Epithelial cell of proximal tubule (primary cell): ENCODE measurements around the gene LUC7L. TPM values are rescaled to one million over a fixed set of nuclear protein-coding genes. Genes with fewer than 3 reads are reported as not detected.
"Not testable (repeated sequence)": the region's sequence is repeated elsewhere in the genome, so short reads cannot be mapped to it uniquely, and the experiment has no call there.

ENCODE experiments used
- DNase-seq: peaks from one replicate; pipeline ENCODE4 v3.0.0-alpha.2; 2011; ENCODE audit warnings: low read depth
- H3K4me3 ChIP-seq: 2 replicates; pipeline ENCODE4 v1.5.1; 2011; ENCODE audit warnings: low read depth, mild to moderate bottlenecking, low read length
- CTCF ChIP-seq: conservative IDR thresholded peaks from 2 replicates; pipeline ENCODE4 v1.5.1; 2012; ENCODE audit warnings: low read depth, mild to moderate bottlenecking, low read length
- total RNA-seq: library from RNA; depleted of rRNA; stranded (reverse); fragments of >200 nt; gene quantifications from 2 replicates; pipeline ENCODE4 v1.2.3, GENCODE V29; 2015

Gene LUC7L
- total RNA-seq, 1 donor from 2014 or later = 77.6 TPM

- no peak for DNase-seq
- no peak for TF ChIP-seq CTCF
- H3K4me3 ChIP-seq = no peak overlapping the region
These were observed 74.2 kb downstream of the LUC7L start for GRCh38 chr16:155031-155398.

GRCh38 chr16:154217-155030, 74.8 kb downstream of the LUC7L start:
- TF ChIP-seq CTCF = no peak
- no peak for DNase-seq

GRCh38 chr16:153550-154216, 75.6 kb downstream of the LUC7L start:
- H3K4me3 ChIP-seq, DNase-seq: not testable (repeated sequence)

More at GRCh38 chr16:154217-155030, 74.8 kb downstream of the LUC7L start:
- H3K4me3 ChIP-seq = peak overlapping the region; percentile 42

- DNase-seq, H3K4me3 ChIP-seq: not testable (repeated sequence)
These were observed 76.1 kb downstream of the LUC7L start for GRCh38 chr16:153129-153521.

- no peak within 1 kb of the TSS for H3K4me3 ChIP-seq
- DNase-seq = no peak
- no peak for TF ChIP-seq CTCF
These were observed 76.8 kb downstream of the LUC7L start, which contains the start of gene HBZ for GRCh38 chr16:152141-153128. TSS of gene HBZ (plus strand) at chr16:152644. CDS start at chr16:152910, 266 bp downstream.

- no peak for TF ChIP-seq CTCF
- no peak for DNase-seq
These were observed 80.1 kb downstream of the LUC7L start for GRCh38 chr16:149024-149660.

GRCh38 chr16:146646-147045, 82.6 kb downstream of the LUC7L start:
- no peak overlapping the region for H3K4me3 ChIP-seq
- TF ChIP-seq CTCF = no peak
- no peak for DNase-seq

More at GRCh38 chr16:149024-149660, 80.1 kb downstream of the LUC7L start:
- no peak overlapping the region for H3K4me3 ChIP-seq
